GM18507 (cell line): ENCODE data around the gene PTPRT.

ENCODE experiments used
- DNase-seq: peaks from one replicate; pipeline ENCODE4 v3.0.0; 2011; ENCODE audit warnings: low read depth; ENCODE audit not compliant: insufficient read length; ENCODE audit errors: extremely low spot score
- FAIRE-seq: peaks from 2 replicates; lab custom pipeline; 2011; peaks lifted over from hg19 to GRCh38; lab: Jason Lieb, UNC

Gene PTPRT

DNA sequence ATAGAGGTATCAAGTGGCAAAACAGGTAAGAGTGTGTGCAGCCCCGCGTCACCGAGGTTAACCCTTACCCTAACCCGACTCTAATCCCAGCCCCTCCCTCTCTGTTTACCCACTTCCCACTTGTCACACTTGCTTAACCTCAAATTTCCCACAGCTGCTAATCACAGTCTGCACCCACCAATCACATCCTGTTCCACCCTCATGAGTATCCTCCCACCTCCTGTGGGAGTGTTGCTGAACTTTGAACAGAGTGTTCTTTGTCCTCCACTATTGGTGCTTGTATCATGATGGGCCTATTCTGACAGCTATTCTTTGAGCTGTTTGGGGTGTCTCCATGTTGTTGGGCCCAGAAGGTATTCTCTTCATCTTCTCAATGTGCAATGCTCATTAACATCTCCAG lies 487.8 kb downstream of the PTPRT start:
- FAIRE-seq: no peak
- no peak for DNase-seq

DNA sequence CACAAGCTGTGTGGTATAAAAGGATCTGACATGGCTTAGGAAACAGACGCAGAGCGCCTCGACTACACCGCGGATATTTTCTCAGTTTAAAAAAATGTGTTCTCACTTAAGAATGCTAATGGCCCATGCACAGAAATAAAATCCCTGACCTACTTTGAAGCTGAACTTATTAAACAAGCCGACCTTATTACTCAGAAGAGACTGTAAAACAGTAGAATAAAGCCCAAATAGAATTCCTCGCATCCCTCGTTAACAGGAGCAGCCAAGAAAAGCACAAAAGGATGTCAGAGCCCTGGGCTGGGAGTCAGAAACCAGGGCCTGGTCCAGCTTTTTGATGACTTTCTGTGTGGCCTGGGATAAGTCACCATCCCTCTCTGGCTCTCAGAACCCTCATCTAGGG lies 489.3 kb downstream of the PTPRT start:
- DNase-seq: no peak
- FAIRE-seq: no peak

DNA sequence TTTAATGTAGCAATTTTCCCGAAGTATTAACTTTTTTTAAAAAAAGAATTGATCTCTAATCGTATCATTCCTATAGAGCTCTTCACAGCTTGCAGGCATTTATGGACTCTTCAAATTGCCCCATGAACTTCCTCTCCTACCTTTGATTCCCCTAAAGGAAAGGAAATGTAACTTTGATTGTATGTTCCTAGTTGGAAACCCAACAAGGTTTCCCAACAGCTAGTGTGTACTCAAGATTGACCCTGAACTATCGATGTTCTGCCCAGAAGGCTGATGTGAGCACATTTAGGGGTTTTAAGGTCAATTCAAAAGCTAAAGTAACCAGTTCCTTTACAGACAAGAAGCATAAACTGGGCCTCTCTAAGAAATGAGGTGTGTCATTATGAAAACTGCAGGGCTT lies 491.7 kb downstream of the PTPRT start:
- FAIRE-seq: no peak
- DNase-seq: no peak

DNA sequence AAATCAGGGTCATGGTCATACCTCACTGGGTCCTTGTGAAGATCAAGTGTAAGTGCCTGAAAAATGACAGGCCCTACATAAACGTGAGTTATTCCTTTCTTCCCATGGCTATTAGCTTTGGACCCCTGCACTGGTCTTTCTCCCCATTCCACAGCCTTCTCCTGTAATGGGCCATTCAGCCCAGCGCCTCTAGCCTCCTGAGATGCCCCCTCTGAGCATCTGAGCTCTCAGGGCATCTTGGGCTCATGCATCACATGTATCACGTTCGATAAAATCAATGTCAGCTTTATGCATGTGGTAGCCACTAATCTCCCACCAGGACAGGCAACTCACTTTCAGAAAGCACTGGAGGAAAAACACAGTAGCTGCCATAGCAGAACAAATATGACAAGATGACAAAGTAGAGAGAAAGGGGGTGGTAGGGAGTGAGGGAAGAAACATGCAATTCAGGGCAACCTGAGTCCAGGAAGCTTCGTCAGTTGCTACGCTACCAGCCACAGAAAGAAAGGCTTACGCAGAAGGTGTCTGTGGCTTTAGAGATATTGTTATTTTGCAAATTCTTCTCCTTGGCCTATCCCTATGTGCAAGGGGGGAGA lies 498.8 kb downstream of the PTPRT start:
- DNase-seq (no peak), FAIRE-seq (no peak)

DNA sequence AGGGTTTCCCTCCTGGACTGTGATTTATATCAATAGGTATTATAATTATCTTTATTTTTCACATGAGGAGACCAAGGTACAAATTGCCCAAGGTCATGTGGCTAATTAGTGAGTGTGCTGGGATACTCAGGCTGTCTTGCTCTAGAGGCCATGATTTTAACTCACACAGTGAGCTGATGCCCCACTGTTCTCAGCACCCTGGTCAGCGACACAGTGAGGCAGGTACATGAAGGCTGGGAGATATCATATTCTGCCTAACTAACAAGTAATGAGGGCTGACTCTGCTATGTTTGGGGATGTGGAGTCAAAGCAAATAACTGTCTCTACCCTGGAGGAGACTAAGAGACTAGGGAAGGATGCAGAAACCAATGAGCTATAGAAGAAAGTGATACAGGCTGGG lies 501.1 kb downstream of the PTPRT start:
- no peak for DNase-seq
- FAIRE-seq: no peak

DNA sequence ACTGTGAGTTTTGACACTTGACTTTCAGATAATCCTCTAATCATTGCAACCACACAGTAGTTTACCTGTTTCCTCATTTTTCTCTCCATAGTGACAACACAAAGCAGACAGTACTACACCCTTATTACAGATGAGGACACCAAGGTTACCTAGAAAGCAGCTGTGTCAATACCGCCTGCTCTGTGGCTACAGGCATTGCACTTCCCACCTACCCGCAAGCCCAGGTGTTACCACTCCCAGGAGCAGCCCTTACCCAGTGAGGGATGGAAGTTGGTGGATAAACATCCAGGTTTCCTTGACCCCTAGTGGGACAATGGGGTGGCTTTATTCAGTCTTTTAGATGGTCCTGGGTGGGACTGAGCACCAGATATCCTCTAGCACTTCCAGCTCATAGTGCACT lies 503.6 kb downstream of the PTPRT start:
- no peak for DNase-seq
- FAIRE-seq: no peak

DNA sequence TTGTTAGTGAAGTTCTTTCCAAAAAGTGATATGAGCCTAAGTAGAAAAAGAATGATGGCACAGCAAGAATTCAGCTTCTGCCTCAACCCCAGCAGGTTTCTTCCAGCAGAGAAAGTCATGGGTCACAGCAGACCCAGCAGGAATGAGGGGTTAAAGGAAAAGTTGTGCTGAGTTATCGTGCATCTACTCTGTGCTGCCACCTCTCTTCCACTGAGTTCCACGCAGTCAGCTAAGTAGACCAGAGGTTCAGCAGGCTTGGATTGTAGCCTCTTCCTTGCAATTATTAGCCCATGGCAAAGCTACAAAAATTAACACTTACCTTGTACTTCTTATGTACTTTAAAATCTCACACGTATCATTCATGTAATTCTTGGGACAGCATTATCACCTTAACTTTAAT lies 510.8 kb downstream of the PTPRT start:
- DNase-seq (no peak), FAIRE-seq (no peak)

DNA sequence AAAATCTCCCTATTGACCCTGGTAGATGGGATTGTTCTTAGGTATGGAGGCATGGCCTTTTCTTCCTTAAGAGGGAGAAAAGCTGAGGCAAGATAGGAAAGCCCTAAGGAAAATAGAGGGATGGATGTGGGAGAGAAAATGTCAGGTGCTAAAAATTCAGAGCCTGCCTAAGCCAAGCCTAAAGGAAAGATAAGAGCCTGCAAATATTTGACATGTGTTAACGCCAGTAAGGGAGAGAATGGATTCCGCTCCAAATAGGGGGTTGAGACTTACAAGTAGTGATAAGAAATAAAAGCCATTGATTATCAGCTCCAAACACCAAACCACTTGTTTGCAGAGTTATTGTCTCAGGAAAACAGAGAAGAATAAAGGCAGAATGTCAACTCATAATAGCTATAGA lies 533.6 kb downstream of the PTPRT start:
- DNase-seq: no peak

DNA sequence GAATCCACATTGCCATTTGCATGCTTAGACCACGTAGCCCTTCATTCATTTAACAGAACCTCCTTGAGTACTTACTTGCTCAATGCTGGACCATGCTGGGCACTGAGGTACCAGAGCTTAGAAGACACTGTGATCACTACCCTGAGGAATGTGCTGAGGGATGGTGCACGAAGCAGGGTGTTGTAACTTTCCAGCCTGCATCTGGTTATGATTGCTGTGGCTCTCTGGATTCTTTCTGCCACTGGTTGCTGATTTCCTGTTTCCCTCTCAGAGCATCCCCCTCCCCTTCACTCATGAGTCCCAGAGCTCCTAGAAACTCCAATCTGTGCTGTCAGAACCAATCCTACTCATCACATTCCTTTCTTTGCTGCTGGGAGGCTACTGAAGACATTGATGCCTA lies 537.4 kb downstream of the PTPRT start:
- no peak for FAIRE-seq
- DNase-seq: no peak

More for the DNA sequence above, 533.6 kb downstream of the PTPRT start:
- no peak for FAIRE-seq

DNA sequence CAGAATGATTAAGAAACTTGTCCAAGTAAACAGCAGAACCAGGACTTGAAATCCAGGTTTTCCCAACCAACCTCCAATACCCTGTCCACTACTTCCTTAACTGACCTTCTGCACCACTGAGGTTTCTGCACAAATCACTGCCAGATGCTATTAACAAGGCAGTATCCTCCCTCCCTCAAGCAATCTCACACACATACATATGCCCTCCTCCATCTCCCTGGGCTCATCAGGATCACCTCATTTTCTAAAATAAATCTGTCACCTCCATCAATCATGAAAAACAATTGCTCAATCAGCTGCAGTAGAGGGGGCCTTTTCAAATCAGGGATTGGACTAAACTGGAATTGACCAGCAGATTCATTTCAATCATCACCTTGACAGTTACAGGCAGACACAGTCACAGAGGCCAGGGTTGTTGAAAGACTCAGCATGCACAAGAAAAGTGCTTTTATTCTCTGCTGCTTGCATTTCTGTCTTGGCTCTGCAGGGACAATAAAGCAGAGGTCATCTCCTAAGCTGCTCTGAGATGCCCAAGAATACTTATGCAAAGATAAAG lies 539.4 kb downstream of the PTPRT start:
- FAIRE-seq (no peak), DNase-seq (no peak)

DNA sequence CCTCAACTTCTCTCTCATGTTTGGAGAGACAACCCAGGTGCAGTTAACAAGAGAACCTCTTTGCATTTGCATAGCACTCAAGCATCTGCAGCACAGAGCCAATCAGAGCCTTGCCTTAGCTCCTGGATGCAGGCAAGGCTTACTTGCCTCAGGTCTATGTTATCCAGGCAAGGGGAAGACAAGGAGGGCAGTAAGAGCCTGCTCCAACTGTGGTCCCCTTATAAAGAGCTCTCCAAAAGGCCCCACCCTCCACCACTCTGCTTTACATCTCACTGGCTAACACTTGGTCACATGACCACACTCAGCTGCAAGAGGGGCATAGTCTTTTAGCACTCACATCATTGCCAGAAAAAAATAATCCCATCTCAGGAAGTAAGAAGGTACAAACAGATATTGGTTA lies 540.0 kb downstream of the PTPRT start:
- DNase-seq (no peak), FAIRE-seq (no peak)

DNA sequence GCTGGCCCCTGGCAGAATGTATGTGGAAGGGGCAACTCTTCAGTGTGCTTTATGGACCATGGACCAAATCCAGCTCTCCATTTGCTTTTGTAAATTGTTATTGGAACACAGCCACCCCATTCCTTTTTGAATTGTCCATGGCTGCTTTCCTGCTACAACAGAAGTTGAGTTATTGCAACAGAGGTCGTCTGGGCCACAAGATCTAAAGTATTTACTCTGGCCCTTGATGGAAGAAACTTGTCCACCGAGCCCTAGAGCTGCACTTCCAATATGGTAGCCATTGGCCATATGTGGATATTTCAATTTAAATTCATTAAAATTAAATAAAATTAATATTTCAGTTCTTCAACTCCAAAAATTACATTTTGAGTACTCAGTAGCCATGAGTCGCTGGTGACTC lies 543.5 kb downstream of the PTPRT start:
- no peak for FAIRE-seq
- DNase-seq: no peak

DNA sequence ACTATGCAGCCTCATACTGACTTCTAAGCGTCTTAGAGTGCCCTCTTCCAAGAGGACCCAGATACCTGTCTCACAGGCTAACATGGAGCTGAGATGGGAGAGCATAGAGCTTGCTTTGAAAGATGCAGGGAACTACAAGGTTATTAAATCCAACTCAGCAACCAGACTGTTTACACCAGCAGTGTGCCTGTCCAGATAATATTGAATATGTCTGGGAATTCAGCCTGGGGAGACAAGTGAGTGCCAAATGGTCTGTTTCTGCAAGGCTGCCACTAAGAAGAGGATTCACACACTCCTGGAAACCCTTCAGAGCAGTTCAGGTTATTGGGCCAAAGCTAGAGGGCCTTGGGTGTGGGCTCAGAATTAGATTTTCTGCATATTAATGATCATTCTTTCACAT lies 547.8 kb downstream of the PTPRT start:
- no peak for FAIRE-seq
- DNase-seq: no peak

DNA sequence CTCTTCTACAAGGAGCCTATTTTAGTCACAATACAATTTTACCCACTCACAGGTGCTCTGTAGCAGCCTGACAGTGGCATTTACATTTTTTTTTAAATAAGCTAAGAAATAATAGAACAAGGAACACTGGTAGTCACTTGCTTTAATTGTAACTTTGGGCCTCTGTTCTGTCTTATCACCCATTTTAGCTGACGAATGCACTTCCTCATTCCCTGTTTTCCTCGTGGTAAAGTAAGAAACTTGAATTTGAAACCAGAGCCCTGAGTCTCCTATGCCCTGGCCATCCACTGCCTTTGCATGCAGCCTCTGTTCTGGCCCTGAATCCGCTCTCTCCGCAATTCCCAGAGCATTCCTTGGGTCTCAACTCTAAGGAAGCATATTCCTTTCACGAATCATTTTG lies 550.6 kb downstream of the PTPRT start:
- FAIRE-seq (no peak), DNase-seq (no peak)

DNA sequence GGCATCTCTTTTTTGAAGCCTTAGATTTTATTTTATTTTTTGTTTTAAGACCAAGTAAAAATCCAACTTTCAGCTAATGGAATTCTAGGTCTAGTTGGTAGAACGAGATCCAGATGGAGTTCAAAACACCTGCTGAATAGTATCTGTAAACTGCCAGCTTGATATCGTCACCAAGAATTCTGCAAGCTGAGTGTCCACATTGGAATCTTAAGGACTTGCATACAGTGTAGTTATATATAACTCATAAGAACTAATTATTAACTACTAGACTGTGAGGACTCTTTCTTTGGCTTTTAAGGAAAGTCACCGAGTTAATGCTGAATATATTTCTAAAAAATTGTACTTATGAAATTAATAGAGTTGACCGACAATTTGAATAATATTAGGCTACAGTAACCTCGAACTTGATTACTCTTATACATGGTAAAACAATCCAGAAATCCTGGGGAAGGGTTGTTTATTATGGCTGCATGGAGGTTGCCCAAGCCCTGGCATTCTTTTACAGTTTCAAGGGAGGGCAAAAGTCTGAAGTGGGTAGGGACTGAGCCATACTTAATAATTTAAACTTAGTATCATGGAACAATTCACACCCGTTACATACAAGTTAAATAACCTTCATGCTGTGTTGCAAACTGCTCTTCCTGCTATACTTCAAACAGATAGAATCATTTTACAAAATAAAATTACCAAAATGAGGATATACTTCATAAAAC lies 553.9 kb downstream of the PTPRT start:
- FAIRE-seq (no peak), DNase-seq (no peak)

DNA sequence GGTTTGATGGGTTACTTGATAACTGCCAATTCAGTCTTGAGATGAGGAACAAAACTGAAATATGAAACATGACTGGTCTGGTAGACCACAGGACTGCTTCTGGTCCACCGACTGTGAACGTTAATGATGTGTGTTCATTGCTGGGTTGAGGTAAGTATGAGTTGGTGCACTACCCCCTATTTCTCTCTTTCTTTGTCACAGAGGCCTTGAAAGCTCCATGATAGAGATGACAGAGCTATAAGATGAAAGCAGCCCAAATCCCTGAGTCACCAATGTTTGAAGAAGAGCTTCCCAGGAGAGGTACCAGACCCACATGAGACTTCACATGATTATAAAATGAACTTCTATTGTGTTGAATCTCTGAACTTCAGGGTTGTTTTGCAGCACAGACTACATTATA lies 555.5 kb downstream of the PTPRT start:
- FAIRE-seq (no peak), DNase-seq (no peak)

DNA sequence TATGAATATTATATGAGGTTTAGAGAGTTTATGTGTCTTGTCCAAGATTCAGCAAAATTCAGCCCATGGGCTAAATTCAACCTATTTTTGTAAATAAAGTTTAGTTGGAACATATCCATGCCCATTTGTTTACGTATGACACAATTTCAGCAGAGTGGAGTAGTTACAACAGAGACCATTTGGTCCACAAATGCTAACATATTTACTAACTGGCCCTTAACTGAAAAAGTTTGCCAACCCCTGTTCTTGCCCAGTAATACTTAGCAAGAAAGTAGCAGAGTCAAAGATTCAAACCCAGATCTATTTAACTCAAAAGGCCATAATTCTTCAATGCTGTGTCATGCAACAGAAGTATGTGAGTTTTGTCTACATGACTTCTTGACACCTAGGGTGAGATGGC lies 561.0 kb downstream of the PTPRT start:
- no peak for FAIRE-seq
- DNase-seq: no peak

DNA sequence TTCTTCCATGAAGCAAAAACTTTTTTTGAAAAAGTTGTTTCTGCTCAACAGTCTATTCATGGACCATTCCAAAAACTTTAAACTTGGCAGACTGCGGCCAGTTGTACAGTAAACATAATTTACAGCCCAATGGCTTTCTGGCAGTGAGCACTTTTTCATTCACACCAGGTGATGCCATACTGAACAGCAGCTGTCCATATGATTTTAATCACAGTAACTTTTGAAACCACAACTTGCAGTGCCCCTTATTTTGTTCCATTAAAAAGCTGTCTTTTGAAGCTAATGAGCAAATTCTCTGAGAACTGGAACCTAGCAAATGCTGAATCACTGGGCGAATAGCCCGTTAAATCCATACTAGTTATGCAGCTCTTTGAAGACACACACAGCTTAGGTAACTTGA lies 576.6 kb downstream of the PTPRT start:
- FAIRE-seq (no peak), DNase-seq (no peak)

DNA sequence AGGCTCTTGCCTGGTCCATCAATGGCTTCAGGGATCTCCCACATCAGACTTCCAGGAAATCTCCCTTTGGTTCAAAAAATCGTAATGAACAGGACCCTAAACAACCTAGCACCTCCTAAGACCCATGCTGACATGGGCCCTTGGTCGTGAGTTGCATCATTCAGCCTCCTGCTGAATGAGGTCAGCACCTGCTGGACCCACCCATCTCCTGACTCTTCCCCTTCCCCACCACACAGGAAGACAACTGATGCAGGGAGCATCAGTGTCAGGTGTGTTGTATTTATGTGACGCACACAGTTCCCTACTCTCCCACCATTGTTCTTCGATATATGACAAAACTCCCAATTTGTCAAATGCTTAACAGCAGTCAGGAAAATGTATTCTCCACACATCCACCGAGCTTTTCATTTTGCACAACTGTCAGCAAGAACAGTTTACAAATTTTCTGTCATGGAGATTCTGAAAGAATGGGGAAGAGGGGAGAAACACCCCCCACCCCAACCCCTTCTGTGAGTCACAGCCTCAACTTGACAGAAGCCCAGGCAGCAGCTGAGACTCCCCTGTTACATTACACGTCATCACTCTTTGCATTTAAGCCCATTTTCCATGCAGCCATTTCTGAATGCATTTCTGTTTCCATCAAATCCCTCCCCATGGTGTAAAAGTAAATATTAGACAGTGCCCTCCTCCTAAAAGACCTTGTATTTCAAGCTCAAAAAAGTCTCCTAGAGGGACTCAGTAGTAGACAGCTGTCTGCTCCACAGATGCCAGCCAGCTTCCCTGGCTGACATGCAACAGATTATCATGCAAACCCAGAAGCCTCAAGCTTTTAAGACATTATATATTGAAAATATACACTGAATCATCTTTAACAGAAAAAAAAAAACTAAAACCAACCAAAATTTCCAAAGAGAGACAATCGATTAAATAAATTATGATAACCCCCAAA lies 577.5 kb downstream of the PTPRT start:
- FAIRE-seq (no peak), DNase-seq (no peak)

DNA sequence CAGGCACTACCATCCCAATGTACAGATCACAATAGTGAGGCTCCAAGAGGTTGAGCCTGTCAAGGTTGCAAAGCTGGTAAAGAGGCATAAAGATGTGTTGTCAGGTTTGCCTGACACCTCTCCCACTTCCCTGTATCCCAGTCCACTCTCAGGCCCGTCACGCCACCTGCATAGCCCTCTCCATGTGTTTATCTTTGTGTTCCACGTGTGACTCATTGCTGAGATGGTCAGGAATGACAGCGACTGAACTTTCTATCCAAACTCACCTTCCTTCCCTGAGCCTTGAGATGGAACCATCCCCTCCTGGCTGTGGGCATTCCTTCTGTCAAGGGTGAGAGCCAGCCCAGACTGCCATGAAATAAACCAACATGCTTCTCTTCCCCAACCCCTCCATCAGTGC lies 578.3 kb downstream of the PTPRT start:
- FAIRE-seq (no peak), DNase-seq (no peak)
